NCI-H1436 (cell line): Measurements from ENCODE around the gene MAK.
"Not testable (repeated sequence)": the region's sequence is repeated elsewhere in the genome, so short reads cannot be mapped to it uniquely, and the experiment has no call there.

Experiments
- DNase-seq: peaks from one replicate; lab custom pipeline; 2025; lab: John Stamatoyannopoulos, UW

The MAK gene

GRCh38 chr6:10853849-10854300 lies 15.5 kb upstream of the MAK start:
- DNase-seq, result not testable (repeated sequence)

GRCh38 chr6:10852361-10852960 lies 14.1 kb upstream of the MAK start:
- no peak for DNase-seq

- DNase-seq, result no peak
These were observed 12.4 kb upstream of the MAK start for GRCh38 chr6:10850728-10851127.

DNA sequence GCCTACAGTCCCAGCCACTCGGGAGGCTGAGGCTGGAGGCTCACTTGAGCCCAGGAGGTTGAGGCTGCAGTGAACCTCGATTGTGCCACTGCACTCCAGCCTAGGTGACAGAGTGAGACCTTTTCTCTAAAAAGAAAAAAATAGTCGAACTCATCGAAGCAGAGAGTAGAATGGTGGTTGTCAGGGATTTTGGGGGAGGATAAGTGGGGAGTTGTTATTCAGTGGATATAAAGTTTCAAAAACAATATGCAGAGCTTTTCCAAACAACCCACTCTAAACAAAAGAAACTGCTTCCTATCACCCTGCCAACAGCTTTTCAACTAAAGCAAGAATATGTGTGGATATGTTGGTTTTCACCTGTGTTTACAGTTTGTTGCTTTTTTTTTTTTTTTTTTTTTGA lies 11.6 kb upstream of the MAK start:
- DNase-seq, result no peak

GRCh38 chr6:10847684-10848083 lies 9.3 kb upstream of the MAK start:
- DNase-seq, result no peak

DNA sequence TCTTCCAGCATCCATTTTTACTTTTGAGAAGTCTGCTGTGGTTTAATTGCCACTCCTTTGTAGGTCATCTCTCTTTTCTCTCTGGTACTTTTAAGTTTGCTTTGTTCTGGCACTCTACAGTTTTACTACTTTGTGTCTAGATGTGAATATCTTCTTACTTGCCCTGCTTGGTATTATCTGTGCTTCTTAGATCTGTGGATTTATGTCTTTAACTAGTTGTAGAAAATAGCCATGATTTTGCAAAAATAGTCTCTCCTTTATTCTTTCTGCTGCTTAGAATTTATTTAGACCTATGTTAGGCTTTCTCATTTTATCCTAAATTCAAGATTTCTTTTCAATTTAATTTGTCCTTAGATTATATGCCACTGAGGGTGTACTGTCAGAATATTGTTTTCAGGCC lies 5.2 kb upstream of the MAK start:
- DNase-seq, result no peak

- no peak for DNase-seq
These were observed 525 bp upstream of the MAK start for GRCh38 chr6:10838794-10839333.

DNA sequence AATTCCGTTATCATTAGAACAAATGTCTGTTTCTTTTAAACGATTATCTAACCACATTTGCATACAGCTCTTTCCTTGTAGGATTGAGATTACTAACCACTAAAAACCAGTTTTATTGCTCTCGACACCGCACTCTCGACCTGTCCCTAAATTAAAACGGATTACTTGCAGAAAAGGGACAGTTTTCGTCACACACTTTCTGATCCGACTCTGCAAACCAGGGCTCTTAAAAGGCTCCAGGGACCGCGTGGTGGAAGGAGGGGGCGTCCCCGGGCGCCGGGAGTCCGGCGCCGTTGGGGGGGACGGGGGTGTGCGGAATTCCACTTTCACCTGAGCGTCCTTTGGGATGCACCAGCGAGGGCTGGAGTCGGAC lies 731 bp downstream of the MAK start:
- DNase-seq, result no peak

GRCh38 chr6:10837009-10837621 lies 1.2 kb downstream of the MAK start:
- no peak for DNase-seq

DNA sequence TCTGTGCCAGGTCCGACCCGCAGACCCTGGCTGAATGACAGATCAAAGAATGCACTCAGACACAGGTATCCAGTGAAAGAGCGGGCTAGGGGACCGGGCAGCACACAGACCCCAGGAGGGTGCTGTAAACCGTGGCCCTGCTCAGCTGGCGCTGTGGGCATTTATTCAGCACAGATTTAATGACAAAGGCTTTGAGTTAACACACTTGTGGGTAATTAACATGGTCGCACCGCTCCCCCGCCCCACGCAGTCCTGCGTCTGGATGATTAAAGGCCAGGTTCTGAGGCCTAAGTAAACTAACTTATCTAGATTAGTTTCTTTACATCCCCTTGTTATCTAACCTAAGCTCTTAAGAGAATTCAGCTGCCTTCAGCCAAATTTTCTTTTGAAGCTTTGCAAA lies 3.5 kb downstream of the MAK start:
- DNase-seq, result no peak

DNA sequence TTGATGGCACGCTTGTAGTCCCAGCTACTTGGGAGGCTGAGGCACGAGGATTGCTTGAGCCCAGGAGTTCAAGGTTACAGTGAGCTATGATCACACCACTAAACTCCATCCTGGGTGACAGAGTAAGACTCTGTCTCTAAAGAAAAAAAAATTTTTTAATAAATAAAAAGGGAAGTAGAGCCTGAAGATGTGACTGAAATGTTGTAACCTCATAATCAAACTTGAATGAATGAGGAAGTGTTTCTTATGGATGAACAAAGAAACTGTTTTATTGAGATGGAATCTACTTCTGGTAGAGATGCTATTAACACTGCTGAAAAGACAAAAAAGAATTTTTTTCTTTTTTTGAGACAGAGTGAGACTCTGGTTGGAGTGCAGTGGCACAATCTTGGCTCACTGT lies 6.7 kb downstream of the MAK start:
- DNase-seq, result no peak

- DNase-seq, result no peak
These were observed 13.5 kb downstream of the MAK start for GRCh38 chr6:10824819-10825218.

DNA sequence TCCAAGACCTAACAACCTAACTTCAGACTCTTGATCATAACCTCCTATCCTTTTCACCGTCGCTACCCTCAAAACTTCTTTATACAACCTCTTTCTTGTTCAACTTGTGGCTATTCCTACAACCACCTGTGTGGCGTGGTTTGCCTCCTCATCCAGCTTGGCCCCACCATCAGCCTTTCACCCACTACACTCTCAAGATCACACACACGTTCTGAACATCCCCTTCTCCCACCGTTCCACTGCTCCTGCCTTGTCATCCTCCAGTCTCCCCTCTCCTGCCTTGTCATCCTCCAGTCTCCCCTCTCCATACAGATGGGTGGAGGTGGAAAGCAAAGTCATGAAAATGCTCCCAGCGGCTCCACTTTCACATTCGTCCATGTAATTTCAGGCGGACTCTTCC lies 14.0 kb downstream of the MAK start:
- no peak for DNase-seq

GRCh38 chr6:10814176-10814575 lies 24.2 kb downstream of the MAK start:
- not testable (repeated sequence) for DNase-seq

DNA sequence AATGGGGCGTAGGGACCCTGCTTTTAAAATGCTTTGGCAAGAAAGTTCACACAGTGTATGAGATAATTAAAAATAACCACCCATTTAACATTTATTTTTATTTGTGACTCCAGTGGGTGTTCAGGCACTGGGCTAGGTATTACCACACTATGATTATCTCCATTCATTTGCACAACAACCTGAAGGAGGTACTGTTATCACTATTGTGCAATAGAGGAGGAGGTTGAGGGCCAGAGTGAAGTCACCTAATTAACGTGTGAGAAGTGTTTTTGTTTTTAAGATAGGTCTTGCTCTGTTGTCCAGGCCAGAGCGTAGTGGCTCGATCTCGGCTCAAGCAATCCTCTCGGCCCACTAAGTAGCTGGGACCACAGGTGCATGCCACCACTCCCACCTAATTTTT lies 29.2 kb downstream of the MAK start:
- DNase-seq, result no peak

DNA sequence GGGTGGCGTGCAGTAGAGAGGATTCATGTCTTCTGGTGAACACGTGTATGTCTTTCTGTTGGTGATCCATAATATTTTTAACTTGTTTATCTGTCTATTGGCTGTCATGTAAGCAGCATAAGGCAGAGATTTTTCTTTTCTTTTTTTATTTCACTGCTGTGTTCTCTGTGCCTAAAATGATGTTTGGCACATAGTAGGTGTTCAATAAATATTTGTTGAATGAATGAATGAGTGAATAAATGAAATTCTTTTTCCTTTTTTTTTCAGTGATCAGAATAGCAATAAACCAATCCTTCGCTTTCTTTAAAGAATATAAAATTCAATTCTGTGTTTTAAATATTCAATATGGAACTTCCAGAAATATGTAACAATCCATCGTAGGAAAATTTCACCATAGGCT lies 30.0 kb downstream of the MAK start:
- no peak for DNase-seq

DNA sequence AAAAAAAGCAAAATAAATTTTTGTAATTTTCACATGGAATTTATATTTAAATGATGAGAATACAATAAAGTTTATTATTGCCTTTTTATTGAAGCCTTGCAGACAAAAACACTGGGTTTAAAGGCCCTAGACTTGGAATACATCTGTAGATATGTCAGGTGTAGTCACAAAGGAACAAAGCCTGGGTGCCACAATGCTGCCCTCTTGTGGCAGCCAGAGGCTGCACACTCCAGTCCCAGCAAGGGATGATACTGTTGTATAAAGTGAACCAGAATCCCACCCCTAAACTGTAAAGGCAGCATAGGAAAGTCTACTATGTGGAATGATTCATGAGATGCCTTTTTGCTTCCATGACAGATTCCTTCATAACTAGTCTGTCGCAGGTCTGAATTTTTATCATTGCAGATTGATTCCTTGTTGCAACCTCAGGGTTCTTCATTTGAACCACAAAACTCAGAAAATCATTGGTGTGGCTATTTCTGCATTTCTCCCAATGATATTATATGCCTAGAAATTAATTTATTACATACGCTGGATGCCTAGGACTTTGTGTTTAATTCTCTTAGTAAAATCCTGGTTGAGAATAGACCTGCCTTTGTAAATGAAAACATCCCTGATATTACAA lies 37.0 kb downstream of the MAK start:
- DNase-seq, result peak; percentile 38

GRCh38 chr6:10800810-10801209 lies 37.5 kb downstream of the MAK start:
- DNase-seq, result no peak

DNA sequence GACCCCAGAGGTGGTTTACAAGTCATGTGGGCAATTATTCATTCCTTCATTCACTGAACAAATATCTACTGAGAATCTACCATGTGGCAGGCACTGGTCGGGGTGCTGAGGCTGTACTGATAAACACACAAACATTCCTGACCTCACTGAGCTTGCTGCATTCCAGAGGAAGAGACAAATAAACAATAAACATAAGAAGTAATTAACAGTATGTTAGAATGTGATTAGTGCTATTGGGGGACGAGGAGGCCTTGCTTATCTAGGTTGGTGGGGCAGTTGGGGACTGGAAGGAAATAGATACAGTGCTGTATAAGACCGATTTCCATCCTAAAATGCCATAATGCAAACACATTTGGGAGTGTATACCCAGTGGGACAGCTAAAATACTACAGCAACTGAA lies 44.1 kb downstream of the MAK start:
- DNase-seq, result no peak

DNA sequence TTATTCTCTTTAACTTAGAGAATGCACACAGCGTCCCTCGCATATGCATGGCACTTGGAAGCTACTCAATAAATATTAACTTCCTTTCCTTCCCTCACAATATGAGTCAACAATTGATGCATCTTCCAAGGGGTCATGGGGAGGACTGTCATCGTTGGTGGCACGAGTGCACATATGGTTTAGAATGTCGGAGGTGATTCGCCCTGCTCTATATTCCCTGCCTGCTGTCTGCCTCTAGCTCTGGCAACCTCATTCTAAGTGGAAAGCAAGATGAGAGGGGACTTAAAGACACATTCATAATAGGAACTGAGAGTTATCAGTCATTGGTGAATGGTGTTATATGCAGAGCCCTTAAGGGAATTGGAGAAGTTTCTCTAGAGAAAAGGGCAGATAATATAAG lies 44.6 kb downstream of the MAK start:
- DNase-seq, result no peak

DNA sequence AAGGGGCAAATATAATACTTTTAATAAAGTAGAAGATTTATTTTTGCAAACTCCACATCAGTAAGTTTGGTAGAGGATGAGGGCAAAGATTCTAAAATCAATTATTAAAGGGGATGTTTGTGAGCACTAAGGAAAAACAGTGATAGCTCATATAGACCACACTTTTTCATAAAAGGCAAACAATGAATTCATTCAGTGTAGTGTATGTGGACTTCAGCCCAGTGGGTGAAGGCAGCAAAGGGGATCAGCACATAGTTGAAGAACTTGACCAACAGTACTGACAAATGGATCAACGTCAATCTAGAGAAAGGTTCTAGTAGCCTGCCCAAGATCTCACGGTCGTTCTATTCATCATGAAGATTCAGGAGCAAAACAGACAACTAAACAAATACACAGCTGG lies 45.3 kb downstream of the MAK start:
- no peak for DNase-seq

DNA sequence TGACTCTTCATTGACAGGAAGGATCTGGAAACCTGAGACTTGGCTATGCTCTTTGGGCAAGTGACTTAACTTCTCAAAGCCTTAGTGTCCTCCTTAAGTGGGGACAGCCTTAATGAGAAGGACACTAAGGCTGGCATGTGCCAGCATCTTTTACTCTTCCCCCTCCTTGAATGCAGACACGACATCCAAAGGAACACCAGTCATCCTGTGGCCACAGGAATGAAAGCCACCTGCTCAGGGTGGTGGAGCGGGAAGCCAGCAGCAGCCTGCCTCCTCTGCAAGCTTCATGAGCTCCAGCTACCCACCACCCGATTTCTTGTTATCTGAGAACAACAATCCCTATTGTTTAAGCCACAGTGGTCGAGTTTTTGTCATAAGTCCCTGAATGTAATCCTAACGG lies 46.2 kb downstream of the MAK start:
- no peak for DNase-seq

- DNase-seq, result no peak
These were observed 46.7 kb downstream of the MAK start for GRCh38 chr6:10791673-10792072.

- no peak for DNase-seq
These were observed 59.3 kb downstream of the MAK start for GRCh38 chr6:10779076-10779475.
